HG02885 (cell line): ENCODE data around the gene CCL18.
"Not testable (repeated sequence)": the region's sequence is repeated elsewhere in the genome, so short reads cannot be mapped to it uniquely, and the experiment has no call there.

Experiments used
- ATAC-seq: cut with Tn5 transposase; IDR thresholded peaks from one replicate; pipeline ENCODE4 v1.9.1; 2021; ENCODE audit warnings: mild to moderate bottlenecking; ENCODE audit not compliant: unreplicated experiment, poor library complexity

The CCL18 gene

GRCh38 chr17:36070427-36070826, 6.4 kb downstream of the CCL18 start:
- no peak for ATAC-seq

- no peak for ATAC-seq
These were observed 7.7 kb downstream of the CCL18 start for GRCh38 chr17:36071751-36072150.

GRCh38 chr17:36072431-36073121, 8.5 kb downstream of the CCL18 start:
- ATAC-seq = peak; percentile 43

GRCh38 chr17:36074365-36074764, 10.3 kb downstream of the CCL18 start:
- ATAC-seq = no peak

- not testable (repeated sequence) for ATAC-seq
These were observed 17.8 kb downstream of the CCL18 start for GRCh38 chr17:36081681-36082471.

- ATAC-seq = not testable (repeated sequence)
These were observed 18.5 kb downstream of the CCL18 start for GRCh38 chr17:36082482-36083120.

GRCh38 chr17:36083691-36084090, 19.6 kb downstream of the CCL18 start:
- not testable (repeated sequence) for ATAC-seq

- no peak for ATAC-seq
These were observed 21.7 kb downstream of the CCL18 start for GRCh38 chr17:36085765-36086164.

GRCh38 chr17:36086791-36087190, 22.7 kb downstream of the CCL18 start:
- ATAC-seq = no peak

GRCh38 chr17:36087471-36087870, 23.4 kb downstream of the CCL18 start:
- ATAC-seq = not testable (repeated sequence)

GRCh38 chr17:36087897-36088572, 24.0 kb downstream of the CCL18 start:
- not testable (repeated sequence) for ATAC-seq

GRCh38 chr17:36088670-36089338, 24.7 kb downstream of the CCL18 start:
- no peak for ATAC-seq

GRCh38 chr17:36089339-36089865, 25.3 kb downstream of the CCL18 start:
- no peak for ATAC-seq

GRCh38 chr17:36089888-36090836, 26.1 kb downstream of the CCL18 start, which contains the start of gene CCL3:
CCL3 (minus strand) TSS chr17:36090143; CDS start chr17:36090058, 85 bp downstream.
- peak; percentile 75 for ATAC-seq

- no peak for ATAC-seq
These were observed 28.2 kb downstream of the CCL18 start for GRCh38 chr17:36092230-36092629.

- not testable (repeated sequence) for ATAC-seq
These were observed 28.6 kb downstream of the CCL18 start for GRCh38 chr17:36092715-36093114.

GRCh38 chr17:36094232-36094631, 30.2 kb downstream of the CCL18 start:
- no peak for ATAC-seq

GRCh38 chr17:36094746-36095145, 30.7 kb downstream of the CCL18 start:
- no peak for ATAC-seq

- no peak for ATAC-seq
These were observed 31.9 kb downstream of the CCL18 start for GRCh38 chr17:36095992-36096391.
